Mesothelial cell of epicardium (in vitro differentiated cells): ENCODE measurements around the gene TMEM236. TPM values are rescaled to one million over a fixed set of nuclear protein-coding genes. Genes with fewer than 3 reads are reported as not detected.
A peak's percentile ranks its signal among the peaks of the same experiment; 100 is the strongest.

ENCODE experiments used
- DNase-seq, 2 experiments: peaks; one replicate each; pipeline ENCODE4 v3.0.0; 2021; ENCODE audit warnings: low spot score in 2 of 2; ENCODE audit not compliant: unreplicated experiment in 2 of 2
- H3K27ac Mint-ChIP-seq: 2 replicates; pipeline ENCODE4 v1.8.0; 2021; ENCODE audit warnings: mixed read lengths
- H3K27me3 Mint-ChIP-seq: 2 replicates; pipeline ENCODE4 v1.8.0; 2021; ENCODE audit warnings: low read depth, mixed read lengths
- H3K36me3 Mint-ChIP-seq: 2 replicates; pipeline ENCODE4 v1.8.0; 2021; ENCODE audit warnings: mixed read lengths
- H3K4me1 Mint-ChIP-seq: 2 replicates; pipeline ENCODE4 v1.8.0; 2021; ENCODE audit warnings: mixed read lengths
- H3K4me3 Mint-ChIP-seq: 2 replicates; pipeline ENCODE4 v1.8.0; 2021; ENCODE audit warnings: mild to moderate bottlenecking, moderate library complexity, mixed read lengths
- H3K9me3 Mint-ChIP-seq: 2 replicates; pipeline ENCODE4 v1.8.0; 2021; ENCODE audit warnings: mixed read lengths
- CTCF ChIP-seq: fragments of 200-600 bp; sonication (generic); IDR thresholded peaks from one replicate; pipeline ENCODE4 v1.5.0; 2021; ENCODE audit warnings: antibody characterized with exemption; ENCODE audit not compliant: unreplicated experiment
- total RNA-seq: library from RNA; stranded (reverse); gene quantifications from 3 replicates; pipeline ENCODE4 v1.2.1, GENCODE V29; 2021

TMEM236 gene
- total RNA-seq, 1 donor from 2014 or later = 0.04 TPM

GRCh38 chr10:17795813-17796594 lies 44.0 kb downstream of the TMEM236 start:
- H3K4me3 Mint-ChIP-seq = no peak overlapping the region
- H3K9me3 Mint-ChIP-seq = peaks cover 10% of the 10 kb centered on the region
- no peaks in the 10 kb centered on the region for H3K4me1 Mint-ChIP-seq
- no peak for DNase-seq
- H3K27me3 Mint-ChIP-seq = no peaks in the 10 kb centered on the region
- no peaks in the 10 kb centered on the region for H3K36me3 Mint-ChIP-seq
- no peak for TF ChIP-seq CTCF
- no peak overlapping the region for H3K27ac Mint-ChIP-seq

GRCh38 chr10:17801507-17801906 lies 49.5 kb downstream of the TMEM236 start:
- Mint-ChIP-seq H3K36me3 (no peaks in the 10 kb centered on the region), H3K9me3 (peaks cover 6% of the 10 kb centered on the region)

DNA sequence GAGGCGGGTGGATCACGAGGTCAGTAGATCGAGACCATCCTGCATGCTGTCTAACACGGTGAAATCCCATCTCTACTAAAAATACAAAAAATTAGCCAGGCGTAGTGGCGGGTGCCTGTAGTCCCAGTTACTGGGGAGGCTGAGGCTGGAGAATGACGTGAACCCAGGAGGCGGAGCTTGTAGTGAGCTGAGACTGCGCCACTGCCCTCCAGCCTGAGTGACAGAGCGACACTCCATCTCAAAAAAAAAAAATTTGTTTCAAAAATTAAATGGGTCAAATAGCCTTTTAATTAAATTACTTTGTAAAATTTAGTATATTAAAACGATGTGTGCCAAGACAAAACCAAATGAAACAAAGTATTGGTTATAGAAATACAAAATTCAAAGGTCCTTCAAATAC lies 50.3 kb downstream of the TMEM236 start:
- DNase-seq = no peak
- Mint-ChIP-seq H3K4me1 (no peaks in the 10 kb centered on the region), H3K36me3 (no peaks in the 10 kb centered on the region), H3K9me3 (peaks cover 6% of the 10 kb centered on the region), H3K27ac (no peak overlapping the region), H3K27me3 (no peaks in the 10 kb centered on the region), H3K4me3 (no peak overlapping the region)
- no peak for TF ChIP-seq CTCF

More at GRCh38 chr10:17801507-17801906, 49.5 kb downstream of the TMEM236 start:
- no peak overlapping the region for H3K27ac Mint-ChIP-seq
- H3K27me3 Mint-ChIP-seq = no peaks in the 10 kb centered on the region
- H3K4me1 Mint-ChIP-seq = no peaks in the 10 kb centered on the region
- TF ChIP-seq CTCF = peak; percentile 25
- H3K4me3 Mint-ChIP-seq = no peak overlapping the region
- no peak for DNase-seq

DNA sequence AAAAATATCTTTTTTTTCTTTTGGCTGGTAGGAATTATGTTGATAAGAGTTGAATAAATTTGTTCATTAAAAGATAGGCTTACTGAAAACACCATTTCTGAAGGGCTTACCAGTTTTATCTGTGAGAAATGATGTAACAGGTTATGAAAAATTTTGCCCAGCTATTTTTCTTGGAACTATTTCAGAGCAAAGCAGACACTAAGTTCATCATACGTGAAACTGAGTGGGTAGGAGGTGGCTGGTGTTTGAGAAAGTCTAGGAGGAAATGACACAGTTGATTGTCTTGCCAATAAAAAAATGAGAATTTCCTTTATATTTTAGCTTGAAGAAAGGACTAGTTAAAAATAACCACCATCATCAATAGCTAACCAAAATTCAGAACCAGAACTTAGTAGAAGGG lies 51.0 kb downstream of the TMEM236 start:
- Mint-ChIP-seq H3K27me3 (no peaks in the 10 kb centered on the region), H3K27ac (no peak overlapping the region), H3K36me3 (no peaks in the 10 kb centered on the region), H3K9me3 (peaks cover 6% of the 10 kb centered on the region), H3K4me3 (no peak overlapping the region), H3K4me1 (no peaks in the 10 kb centered on the region)
- DNase-seq = no peak
- no peak for TF ChIP-seq CTCF

- Mint-ChIP-seq H3K36me3 (no peaks in the 10 kb centered on the region), H3K27me3 (no peaks in the 10 kb centered on the region)
- no peak for TF ChIP-seq CTCF
Observed at GRCh38 chr10:17805330-17805729, 53.3 kb downstream of the TMEM236 start.

More at GRCh38 chr10:17805330-17805729, 53.3 kb downstream of the TMEM236 start:
- Mint-ChIP-seq H3K9me3 (peaks cover 6% of the 10 kb centered on the region), H3K4me3 (no peak overlapping the region), H3K27ac (no peak overlapping the region), H3K4me1 (no peaks in the 10 kb centered on the region)
- no peak for DNase-seq
